ENCODE measurements around the gene GAREM1.

GAREM1 gene

GRCh38 chr18:32267463-32267862 lies 203.2 kb downstream of the GAREM1 start:
- peaks cover 2% of the 10 kb centered on the region; the same call in 1 of the 2 replicates for H3K4me1 ChIP-seq (ENCODE audit: low read length)
- no peaks in the 10 kb centered on the region for H3K79me2 ChIP-seq (ENCODE audit: low read length)
- H3K4me3 ChIP-seq (ENCODE audit: low read length) = no peak overlapping the region
- no peak for TF ChIP-seq CTCF (IDR thresholded peaks at IDR 0.05; ENCODE audit: low read depth, low read length)
- TF ChIP-seq EZH2phosphoT487 (IDR thresholded peaks at IDR 0.05; ENCODE audit: low read depth) = no peak
- H3K9me3 ChIP-seq (ENCODE audit: insufficient read depth, low read length) = no peaks in the 10 kb centered on the region
- H3K27me3 ChIP-seq (ENCODE audit: low read depth, low read length) = no peaks in the 10 kb centered on the region
- no peaks in the 10 kb centered on the region for H3K36me3 ChIP-seq (replicated peaks; ENCODE audit: low read depth, low read length)
- H3K27ac ChIP-seq (ENCODE audit: low read length) = no peak overlapping the region
- H3K4me2 ChIP-seq (ENCODE audit: low read length) = no peak overlapping the region
- no peak overlapping the region for H3K9ac ChIP-seq (ENCODE audit: low read length)
- no peaks in the 10 kb centered on the region for H4K20me1 ChIP-seq (ENCODE audit: insufficient read depth, low read length)
- H2AFZ ChIP-seq (ENCODE audit: low read depth, low read length) = no peak overlapping the region

GRCh38 chr18:32264401-32264800 lies 206.3 kb downstream of the GAREM1 start:
- Histone ChIP-seq H3K4me1 (ENCODE audit: low read length) (no peaks in the 10 kb centered on the region), H2AFZ (ENCODE audit: low read depth, low read length) (no peak overlapping the region), H3K4me3 (ENCODE audit: low read length) (no peak overlapping the region), H3K27ac (ENCODE audit: low read length) (no peak overlapping the region), H3K27me3 (ENCODE audit: low read depth, low read length) (no peaks in the 10 kb centered on the region), H3K9ac (ENCODE audit: low read length) (no peak overlapping the region), H3K36me3 (replicated peaks; ENCODE audit: low read depth, low read length) (no peaks in the 10 kb centered on the region), H3K79me2 (ENCODE audit: low read length) (no peaks in the 10 kb centered on the region), H3K9me3 (ENCODE audit: insufficient read depth, low read length) (no peaks in the 10 kb centered on the region), H4K20me1 (ENCODE audit: insufficient read depth, low read length) (no peaks in the 10 kb centered on the region), H3K4me2 (ENCODE audit: low read length) (no peak overlapping the region)
- TF ChIP-seq CTCF (IDR thresholded peaks at IDR 0.05; ENCODE audit: low read depth, low read length) = no peak
- no peak for TF ChIP-seq EZH2phosphoT487 (IDR thresholded peaks at IDR 0.05; ENCODE audit: low read depth)

- no peak overlapping the region for H3K4me3 ChIP-seq (ENCODE audit: low read length)
- H3K9me3 ChIP-seq (ENCODE audit: insufficient read depth, low read length) = 0 out of 2 replicates have a peak, but pooled peaks cover 2% of the 10 kb centered on the region
- H3K9ac ChIP-seq (ENCODE audit: low read length) = no peak overlapping the region
- H3K79me2 ChIP-seq (ENCODE audit: low read length) = no peaks in the 10 kb centered on the region
- no peak overlapping the region for H2AFZ ChIP-seq (ENCODE audit: low read depth, low read length)
- H4K20me1 ChIP-seq (ENCODE audit: insufficient read depth, low read length) = no peaks in the 10 kb centered on the region
- no peaks in the 10 kb centered on the region for H3K36me3 ChIP-seq (replicated peaks; ENCODE audit: low read depth, low read length)
- no peaks in the 10 kb centered on the region for H3K27me3 ChIP-seq (ENCODE audit: low read depth, low read length)
- no peak overlapping the region for H3K4me2 ChIP-seq (ENCODE audit: low read length)
- H3K4me1 ChIP-seq (ENCODE audit: low read length) = peaks cover 20% of the 10 kb centered on the region
- H3K27ac ChIP-seq (ENCODE audit: low read length) = no peak overlapping the region
- TF ChIP-seq EZH2phosphoT487 (IDR thresholded peaks at IDR 0.05; ENCODE audit: low read depth) (no peak), CTCF (IDR thresholded peaks at IDR 0.05; ENCODE audit: low read depth, low read length) (no peak)
Observed at GRCh38 chr18:32262092-32262491, 208.6 kb downstream of the GAREM1 start.

GRCh38 chr18:32261003-32261402 lies 209.7 kb downstream of the GAREM1 start:
- Histone ChIP-seq H4K20me1 (ENCODE audit: insufficient read depth, low read length) (no peaks in the 10 kb centered on the region), H3K9me3 (ENCODE audit: insufficient read depth, low read length) (0 out of 2 replicates have a peak, but pooled peaks cover 2% of the 10 kb centered on the region), H3K4me3 (ENCODE audit: low read length) (no peak overlapping the region), H3K36me3 (replicated peaks; ENCODE audit: low read depth, low read length) (no peaks in the 10 kb centered on the region), H3K79me2 (ENCODE audit: low read length) (no peaks in the 10 kb centered on the region), H3K4me1 (ENCODE audit: low read length) (peaks cover 21% of the 10 kb centered on the region), H3K27ac (ENCODE audit: low read length) (no peak overlapping the region), H3K27me3 (ENCODE audit: low read depth, low read length) (no peaks in the 10 kb centered on the region), H3K9ac (ENCODE audit: low read length) (no peak overlapping the region), H3K4me2 (ENCODE audit: low read length) (no peak overlapping the region), H2AFZ (ENCODE audit: low read depth, low read length) (no peak overlapping the region)
- TF ChIP-seq EZH2phosphoT487 (IDR thresholded peaks at IDR 0.05; ENCODE audit: low read depth) = no peak
- TF ChIP-seq CTCF (IDR thresholded peaks at IDR 0.05; ENCODE audit: low read depth, low read length) = no peak
